Loucy (cell line): ENCODE results near the gene KCNMA1.

Experiments
- H2AFZ ChIP-seq: fragments of 200-600 bp; sonication (generic); 2 replicates; pipeline ENCODE4 v1.6.0; 2016; ENCODE audit warnings: antibody characterized with exemption, mild to moderate bottlenecking, low read length, moderate library complexity
- H3F3A ChIP-seq: fragments of 200-600 bp; 2 replicates; pipeline ENCODE4 v1.6.0; 2016; ENCODE audit warnings: antibody characterized with exemption, low read depth, mild to moderate bottlenecking
- H3K27me3 ChIP-seq: fragments of 200-600 bp; sonication (generic); 2 replicates; pipeline ENCODE4 v1.6.1; 2014; ENCODE audit warnings: low read length, mild to moderate bottlenecking; ENCODE audit not compliant: insufficient read depth, poor library complexity, severe bottlenecking
- H3K36me3 ChIP-seq: fragments of 200-600 bp; sonication (generic); 2 replicates; pipeline ENCODE4 v1.6.1; 2016; ENCODE audit warnings: low read length; ENCODE audit not compliant: insufficient read depth
- H3K4me1 ChIP-seq: fragments of 200-600 bp; sonication (generic); 2 replicates; pipeline ENCODE4 v1.5.1; 2014; ENCODE audit warnings: low read length, mild to moderate bottlenecking; ENCODE audit not compliant: insufficient read depth, poor library complexity, severe bottlenecking
- H3K4me2 ChIP-seq: fragments of 200-600 bp; sonication (generic); 2 replicates; pipeline ENCODE4 v1.6.0; 2014; ENCODE audit warnings: antibody characterized with exemption, low read length, low read depth, mild to moderate bottlenecking; ENCODE audit not compliant: poor library complexity, severe bottlenecking
- H3K4me3 ChIP-seq: fragments of 200-600 bp; sonication (generic); 2 replicates; pipeline ENCODE4 v1.5.1; 2014; ENCODE audit warnings: low read length, mild to moderate bottlenecking, mixed read lengths; ENCODE audit not compliant: poor library complexity, severe bottlenecking
- H3K79me2 ChIP-seq: fragments of 200-600 bp; sonication (generic); 2 replicates; pipeline ENCODE4 v1.6.1; 2014; ENCODE audit warnings: low read length; ENCODE audit not compliant: insufficient read depth
- H3K9ac ChIP-seq: fragments of 200-600 bp; sonication (generic); 2 replicates; pipeline ENCODE4 v1.6.0; 2014; ENCODE audit warnings: mild to moderate bottlenecking, low read depth, low read length, moderate library complexity; ENCODE audit not compliant: poor library complexity, severe bottlenecking
- H3K9me2 ChIP-seq: fragments of 200-600 bp; sonication (generic); replicated peaks from 2 replicates; pipeline ENCODE4 v1.6.1; 2016; ENCODE audit warnings: low read depth, low read length, mixed read lengths
- H3K9me3 ChIP-seq: fragments of 200-600 bp; sonication (generic); 2 replicates; pipeline ENCODE4 v1.6.1; 2014; ENCODE audit warnings: mild to moderate bottlenecking, antibody characterized with exemption, low read length, low read depth; ENCODE audit not compliant: insufficient read depth
- H4K20me1 ChIP-seq: fragments of 200-600 bp; sonication (generic); 2 replicates; pipeline ENCODE4 v1.6.0; 2014; ENCODE audit warnings: antibody characterized with exemption, low read length, mild to moderate bottlenecking; ENCODE audit not compliant: insufficient read depth, poor library complexity, severe bottlenecking
- CTCF ChIP-seq: fragments of 200-600 bp; sonication (generic); conservative IDR thresholded peaks from 2 replicates; pipeline ENCODE4 v1.5.1; 2014; ENCODE audit warnings: mild to moderate bottlenecking, antibody characterized with exemption, low read length
- EZH2phosphoT487 ChIP-seq: fragments of 200-600 bp; IDR thresholded peaks from 2 replicates; pipeline ENCODE4 v1.6.1; 2018; ENCODE audit warnings: antibody characterized with exemption, mild to moderate bottlenecking, moderate library complexity, borderline replicate concordance

Gene KCNMA1

GRCh38 chr10:77490534-77491314, 146.9 kb downstream of the KCNMA1 start:
- H3K4me2 ChIP-seq: no peak overlapping the region
- no peak for TF ChIP-seq CTCF
- no peak for TF ChIP-seq EZH2phosphoT487

GRCh38 chr10:77486517-77486916, 151.1 kb downstream of the KCNMA1 start:
- Histone ChIP-seq H3K9me2 (no peaks in the 10 kb centered on the region), H3K4me1 (peaks cover 4% of the 10 kb centered on the region), H3K9ac (no peak overlapping the region), H3K79me2 (no peaks in the 10 kb centered on the region), H3K9me3 (no peaks in the 10 kb centered on the region), H2AFZ (no peak overlapping the region), H3K4me2 (no peak overlapping the region), H3K4me3 (no peak overlapping the region), H3K36me3 (no peaks in the 10 kb centered on the region), H3K27me3 (no peaks in the 10 kb centered on the region), H3F3A (no peaks in the 10 kb centered on the region), H4K20me1 (no peaks in the 10 kb centered on the region)
- TF ChIP-seq CTCF (no peak), EZH2phosphoT487 (no peak)

More at GRCh38 chr10:77490534-77491314, 146.9 kb downstream of the KCNMA1 start:
- Histone ChIP-seq H4K20me1 (no peaks in the 10 kb centered on the region), H3K9me3 (no peaks in the 10 kb centered on the region), H2AFZ (no peak overlapping the region), H3K79me2 (no peaks in the 10 kb centered on the region), H3K4me1 (no peaks in the 10 kb centered on the region), H3K4me3 (no peak overlapping the region), H3K36me3 (no peaks in the 10 kb centered on the region), H3K27me3 (no peaks in the 10 kb centered on the region), H3K9ac (no peak overlapping the region), H3K9me2 (no peaks in the 10 kb centered on the region), H3F3A (no peaks in the 10 kb centered on the region)

- no peaks in the 10 kb centered on the region for H3K36me3 ChIP-seq
- no peak overlapping the region for H3K4me3 ChIP-seq
- H3K27me3 ChIP-seq: no peaks in the 10 kb centered on the region
- no peak overlapping the region for H2AFZ ChIP-seq
- no peaks in the 10 kb centered on the region for H3K9me3 ChIP-seq
- peaks cover 4% of the 10 kb centered on the region for H3K4me1 ChIP-seq
- H3K79me2 ChIP-seq: no peaks in the 10 kb centered on the region
- H3K9ac ChIP-seq: no peak overlapping the region
- no peak overlapping the region for H3K4me2 ChIP-seq
- TF ChIP-seq CTCF (no peak), EZH2phosphoT487 (no peak)
- no peaks in the 10 kb centered on the region for H3F3A ChIP-seq
- H4K20me1 ChIP-seq: no peaks in the 10 kb centered on the region
- no peaks in the 10 kb centered on the region for H3K9me2 ChIP-seq
Measured at GRCh38 chr10:77485847-77486246, 151.8 kb downstream of the KCNMA1 start.
